Kidney tubule cell (primary cell): Measurements from ENCODE around the gene MBTPS1.
A peak's percentile ranks its signal among the peaks of the same experiment; 100 is the strongest.

Experiments used
- DNase-seq: peaks from one replicate; pipeline ENCODE4 v3.0.0-alpha.2; 2018; ENCODE audit warnings: low spot score

The MBTPS1 gene

DNA sequence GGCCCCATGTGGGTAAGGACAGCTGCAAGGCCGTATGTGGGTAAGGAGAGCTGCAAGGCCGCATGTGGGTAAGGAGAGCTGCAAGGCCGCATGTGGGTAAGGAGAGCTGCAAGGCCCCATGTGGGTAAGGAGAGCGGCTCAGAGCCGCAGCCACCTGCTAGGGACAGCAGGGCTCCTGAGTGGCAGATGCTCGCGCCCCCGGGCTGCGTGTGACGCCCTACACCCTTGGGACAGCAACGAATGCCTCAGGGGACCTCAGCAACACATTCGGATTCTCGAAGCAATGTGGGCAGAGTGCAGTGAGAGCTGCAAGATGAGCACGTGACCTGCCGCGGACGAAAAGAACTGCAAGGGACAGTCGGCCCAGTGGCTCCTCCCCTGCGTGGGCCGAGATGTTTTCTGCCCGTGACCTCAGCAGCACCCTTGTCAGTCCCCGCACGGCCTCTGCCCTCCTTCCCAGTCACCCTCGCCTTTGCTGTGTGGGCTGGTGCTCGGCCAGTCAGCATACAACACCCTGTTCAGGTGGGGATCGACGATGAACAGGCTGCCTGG lies 64.6 kb downstream of the MBTPS1 start:
- DNase-seq, result no peak

DNA sequence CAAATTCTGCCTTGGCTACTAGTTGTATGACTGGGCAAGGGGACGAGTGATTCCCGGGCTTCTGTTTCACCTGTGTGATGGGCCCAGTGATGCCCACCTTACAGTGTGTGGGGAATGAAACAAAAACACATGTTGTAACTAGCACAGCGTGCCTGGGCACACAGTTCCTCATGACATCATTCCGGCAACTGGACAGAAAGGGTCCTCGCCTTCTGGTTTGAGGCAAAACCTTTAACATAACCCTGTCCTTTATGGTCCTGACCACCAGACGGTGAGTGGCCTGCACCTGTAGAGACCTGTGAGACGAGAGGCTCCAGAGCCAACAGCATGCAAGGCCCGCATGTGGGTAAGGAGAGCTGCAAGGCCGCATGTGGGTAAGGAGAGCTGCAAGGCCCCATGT lies 66.4 kb downstream of the MBTPS1 start:
- no peak for DNase-seq

DNA sequence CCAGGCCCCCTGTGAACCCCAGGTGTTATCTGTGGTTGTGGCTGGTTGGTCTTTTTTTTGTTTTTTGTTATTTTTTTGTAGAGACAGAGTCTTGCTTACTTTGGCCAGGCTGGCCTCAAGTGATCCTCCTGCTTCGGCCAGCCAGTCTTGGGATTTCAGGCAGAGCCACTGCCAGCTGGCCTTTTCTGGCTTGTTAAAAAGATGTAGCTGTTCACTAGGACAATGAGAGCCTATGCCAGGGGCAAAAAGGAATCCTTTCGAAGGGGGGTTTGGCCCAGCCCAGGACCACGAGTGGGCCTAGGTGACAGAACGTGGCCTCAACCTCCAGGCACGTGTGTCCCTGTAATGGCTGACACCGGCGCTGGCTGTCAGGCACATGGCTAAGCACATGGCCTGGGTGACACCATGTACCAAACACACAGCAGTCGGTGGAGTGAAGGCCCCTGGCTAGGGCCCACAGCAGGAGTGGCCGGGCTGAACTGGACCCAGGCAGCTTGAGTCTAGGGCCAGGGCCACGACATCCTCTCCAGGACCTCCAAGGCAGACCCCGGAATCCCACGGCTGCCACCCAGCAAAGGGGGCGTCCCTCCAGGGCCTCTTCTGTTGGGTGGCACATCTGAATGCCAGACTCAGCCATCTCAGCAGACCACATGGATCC lies 67.2 kb downstream of the MBTPS1 start:
- no peak for DNase-seq

DNA sequence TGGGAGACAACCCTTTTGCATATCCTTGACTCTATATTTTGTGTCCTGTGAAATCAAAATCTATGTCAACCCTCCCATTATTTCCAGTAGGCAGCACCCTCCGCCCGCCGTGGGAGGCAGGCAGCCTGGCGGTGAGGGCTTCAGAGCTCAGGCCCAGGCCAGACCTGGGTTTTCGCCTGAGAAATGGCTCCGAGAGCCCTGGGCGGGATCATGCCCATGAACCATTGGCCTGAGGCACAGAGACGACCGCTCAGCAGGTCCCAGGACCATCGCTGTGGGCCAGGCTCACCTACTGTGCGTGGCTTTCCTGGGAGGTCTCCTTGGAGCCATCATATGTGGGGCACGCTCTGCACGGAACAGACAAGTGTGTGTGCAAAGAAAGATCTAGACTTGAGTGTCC lies 67.9 kb downstream of the MBTPS1 start:
- no peak for DNase-seq

DNA sequence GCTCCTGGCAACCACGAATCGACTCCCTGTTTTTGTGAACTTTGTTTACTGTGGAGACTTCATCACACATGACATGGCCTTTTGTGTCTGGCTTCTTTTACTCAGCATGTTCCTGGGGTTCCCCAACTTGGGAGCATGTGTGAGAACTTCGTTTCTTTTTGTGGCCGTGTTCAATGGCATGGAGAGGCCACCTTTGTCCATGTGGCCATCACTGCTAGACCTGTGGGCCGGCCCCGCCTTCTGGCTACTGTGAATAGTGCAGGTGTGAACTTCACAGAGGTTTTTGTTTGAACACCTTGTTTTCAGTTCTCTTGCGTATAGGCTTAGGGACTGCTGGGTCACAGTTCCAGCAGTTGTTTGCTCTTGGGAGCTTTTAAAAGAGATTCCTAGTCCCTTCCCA lies 68.5 kb downstream of the MBTPS1 start:
- DNase-seq, result peak; percentile 15

DNA sequence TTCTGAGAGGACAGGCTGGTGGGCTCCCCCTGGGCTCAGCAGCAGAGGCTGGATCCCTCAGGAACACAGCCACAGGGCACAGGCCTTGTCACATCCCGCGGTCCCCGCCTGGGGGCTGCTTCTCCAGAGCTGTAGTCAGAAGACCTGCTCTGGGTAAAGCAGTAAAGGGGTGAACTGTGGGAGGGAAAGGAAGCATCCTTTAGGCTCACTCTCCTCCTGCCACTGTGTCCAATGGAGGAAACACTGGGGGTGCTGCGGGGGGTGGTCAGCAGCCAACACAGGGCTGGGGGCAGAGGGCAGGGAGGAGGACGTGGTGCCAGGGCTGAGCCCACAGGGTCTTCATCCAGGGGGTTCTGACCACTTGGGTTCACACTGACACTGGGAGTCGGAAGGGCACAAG lies 69.1 kb downstream of the MBTPS1 start:
- DNase-seq, result no peak

DNA sequence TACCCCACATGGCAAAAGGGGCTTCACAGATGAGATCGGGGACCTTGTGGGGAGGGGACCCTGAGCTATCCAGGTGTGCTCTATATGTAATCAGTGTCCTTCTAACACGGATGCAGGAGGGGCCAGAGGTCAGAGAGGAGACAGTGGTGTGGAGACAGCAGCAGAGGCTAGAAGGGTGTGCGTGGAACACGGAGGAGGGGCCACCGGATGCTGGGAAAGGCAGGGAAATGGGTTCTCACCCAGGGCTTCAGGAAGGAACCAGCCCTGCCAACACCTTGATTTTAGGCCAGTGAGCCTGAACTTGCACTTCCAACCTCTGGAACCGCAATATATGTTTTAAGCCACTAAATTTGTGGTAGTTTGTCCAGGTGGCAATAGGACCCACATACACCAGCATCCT lies 69.5 kb downstream of the MBTPS1 start:
- DNase-seq, result no peak

DNA sequence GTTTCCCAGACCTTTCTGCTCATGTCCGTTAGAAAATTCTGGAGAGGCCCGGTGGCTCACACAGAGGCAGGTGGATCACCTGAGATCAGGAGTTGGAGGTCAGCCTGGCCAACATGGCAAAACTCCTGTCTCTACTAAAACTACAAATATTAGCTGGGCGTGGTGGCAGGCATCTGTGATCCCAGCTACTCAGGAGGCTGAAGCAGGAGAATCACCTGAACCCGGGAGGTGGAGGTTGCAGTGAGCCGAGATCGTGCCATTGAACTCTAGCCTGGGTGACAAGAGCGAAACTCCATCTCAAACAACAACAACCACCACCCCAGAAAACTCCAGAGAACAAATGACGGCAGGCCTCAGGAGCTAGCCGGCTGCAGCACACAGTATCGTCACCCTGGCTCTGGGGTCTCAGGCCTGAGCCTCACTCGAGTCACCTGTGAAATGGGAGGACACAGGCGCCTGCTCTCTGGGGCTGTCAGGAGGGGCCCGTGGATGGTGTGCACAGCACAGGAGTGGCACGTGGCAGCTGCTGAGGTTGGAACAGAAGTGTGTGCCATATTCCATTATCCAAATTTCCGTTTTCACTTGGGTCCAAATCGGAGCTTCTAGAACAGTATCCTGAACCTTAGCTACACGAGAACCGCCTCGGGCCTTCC lies 70.8 kb downstream of the MBTPS1 start:
- no peak for DNase-seq

DNA sequence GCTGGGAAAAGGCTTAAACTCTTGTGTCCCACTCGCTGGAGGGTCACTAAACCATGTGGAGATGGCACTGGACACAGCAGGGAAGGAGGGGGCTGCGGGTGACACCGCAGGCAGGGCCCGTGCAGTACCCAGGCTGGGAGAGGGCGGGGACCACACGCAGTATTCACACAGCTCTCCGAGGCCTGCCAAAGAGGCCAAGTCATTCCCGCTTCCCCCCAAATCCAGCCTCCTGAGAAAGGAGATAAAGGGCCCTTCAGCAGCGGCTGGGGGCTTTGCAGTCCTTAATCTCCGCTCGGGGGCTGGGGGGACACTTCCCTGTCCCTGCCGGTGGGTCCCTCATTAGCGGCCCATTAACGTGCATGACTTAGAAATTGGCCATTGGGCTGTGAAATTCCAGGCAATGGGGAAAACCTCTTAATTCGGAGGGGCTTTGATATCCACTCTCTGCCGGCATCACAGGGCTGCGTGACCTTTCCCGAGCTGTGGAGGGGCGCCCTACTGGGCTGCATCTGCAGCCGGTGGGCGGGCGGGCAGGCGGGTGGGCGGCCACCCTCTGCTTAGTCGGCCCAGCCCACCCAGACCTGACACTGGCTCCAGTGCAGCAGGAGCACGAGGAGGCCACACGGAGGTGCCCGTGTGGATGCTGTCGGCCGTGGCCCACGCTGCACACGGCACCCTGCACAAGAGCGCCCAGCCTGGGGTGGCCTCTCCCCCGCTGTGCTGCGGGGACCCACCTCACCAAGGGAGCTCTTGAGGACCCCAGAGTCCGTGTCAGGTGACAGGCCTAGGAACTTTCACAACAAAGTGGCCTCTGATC lies 71.5 kb downstream of the MBTPS1 start:
- DNase-seq, result no peak

DNA sequence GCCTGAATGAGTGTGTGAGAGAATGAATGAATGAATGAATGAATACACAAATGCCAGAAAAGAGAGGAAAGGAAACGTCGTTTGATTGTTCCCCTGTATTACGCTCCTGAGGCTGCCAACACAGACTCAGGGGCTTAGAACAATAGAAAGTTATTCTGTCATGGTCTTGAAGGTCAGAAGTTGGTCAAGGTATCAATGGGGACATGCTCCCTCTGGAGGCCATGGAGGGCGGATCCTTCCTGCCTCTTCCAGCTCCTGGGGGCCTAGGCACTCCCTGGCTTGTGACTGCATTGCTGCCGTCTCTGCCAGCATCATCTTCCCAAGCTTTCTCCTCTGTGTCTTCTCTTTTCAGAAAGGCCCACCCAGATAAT lies 72.6 kb downstream of the MBTPS1 start:
- peak; percentile 47 for DNase-seq

DNA sequence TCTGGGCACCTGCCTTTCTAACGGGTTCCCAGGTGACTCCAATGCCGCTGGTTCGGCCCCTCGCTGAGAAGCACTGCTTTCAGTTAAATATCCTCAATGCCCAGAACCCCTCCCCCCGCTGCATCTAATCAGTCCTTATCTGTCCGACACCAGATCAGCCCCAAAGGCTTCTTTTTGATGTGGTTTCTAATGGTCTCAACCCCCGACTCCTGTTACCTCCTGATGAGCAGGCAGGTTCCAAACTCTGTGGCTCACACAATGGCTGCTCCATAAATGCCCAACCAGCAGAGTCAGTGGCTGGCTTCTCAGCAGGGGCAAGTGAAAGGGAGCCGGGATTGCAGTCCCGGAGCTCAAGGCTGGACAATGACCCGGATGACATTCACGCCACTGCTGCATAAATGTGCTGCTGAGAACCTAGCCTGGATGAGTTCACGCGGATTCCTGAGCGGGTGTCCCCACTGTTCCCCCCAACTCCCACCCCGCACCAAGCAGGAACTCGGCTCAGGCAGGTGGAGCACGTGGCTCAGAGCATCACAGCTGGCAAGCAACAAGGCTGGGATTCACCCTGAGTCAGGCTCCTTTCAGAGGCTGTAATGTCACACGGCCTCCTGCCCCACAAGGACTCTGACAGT lies 73.1 kb downstream of the MBTPS1 start:
- peak; percentile 9 for DNase-seq

DNA sequence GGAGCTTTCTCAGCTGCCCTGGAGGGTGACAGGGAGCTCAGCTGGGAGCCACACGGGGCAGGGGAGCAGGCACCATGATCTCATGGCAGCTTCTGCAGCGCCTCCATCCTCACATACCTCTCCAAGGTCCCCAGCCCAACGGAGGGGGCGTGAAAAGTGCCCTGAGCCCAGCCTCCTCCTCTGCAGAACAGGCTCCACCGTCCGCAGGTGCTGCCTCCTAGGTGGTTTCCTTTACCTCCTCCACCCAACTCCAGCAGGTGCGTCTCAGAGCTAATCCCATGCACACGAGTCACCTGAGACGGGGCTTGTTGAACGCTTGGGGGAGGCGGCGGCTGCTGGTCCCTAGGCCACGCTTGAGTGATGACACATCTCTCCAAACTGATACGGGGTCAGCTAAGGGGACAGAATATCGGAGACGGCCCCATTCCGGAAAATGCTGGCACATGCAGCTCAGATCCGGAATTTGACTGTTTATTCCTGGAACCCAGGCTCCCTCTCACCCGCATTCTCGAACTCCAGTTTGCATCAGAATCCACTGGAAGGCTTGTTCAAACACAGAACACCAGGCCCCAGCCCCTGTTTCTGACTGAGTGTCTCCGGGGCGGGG lies 73.8 kb downstream of the MBTPS1 start:
- peak; percentile 13 for DNase-seq

DNA sequence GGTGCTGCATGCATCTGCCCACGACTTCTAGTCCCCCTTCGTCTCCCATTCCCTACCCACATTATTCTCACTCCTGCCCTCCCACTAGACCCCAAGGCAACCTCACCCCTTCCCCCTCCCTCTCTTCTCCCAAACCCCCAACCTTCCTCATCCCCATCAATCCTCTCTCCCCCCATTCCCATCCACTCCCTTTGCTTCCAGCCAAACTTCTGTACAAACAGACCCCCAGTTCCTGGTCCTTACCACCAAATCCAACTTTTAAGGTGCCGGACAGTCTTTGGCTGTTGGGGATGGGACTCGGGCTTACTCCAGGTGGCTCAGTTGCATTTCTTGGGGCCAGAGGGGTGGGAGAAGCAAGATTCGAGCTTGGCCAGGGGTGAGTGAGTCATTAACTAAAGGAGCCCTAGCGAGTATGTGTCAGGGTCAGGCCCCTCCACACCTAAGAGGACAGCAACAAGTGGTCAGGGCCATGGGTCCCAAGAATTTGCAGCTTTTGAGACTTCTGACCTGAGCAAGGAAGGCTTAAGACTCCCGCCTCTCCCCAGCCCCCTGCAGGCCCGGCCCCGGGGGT lies 74.3 kb downstream of the MBTPS1 start, which contains the start of gene SLC38A8:
TSS of gene SLC38A8 (minus strand) at position 488 of the 571 bp plus-strand sequence. CDS start 638 bp downstream, outside the sequence.
- no peak for DNase-seq

DNA sequence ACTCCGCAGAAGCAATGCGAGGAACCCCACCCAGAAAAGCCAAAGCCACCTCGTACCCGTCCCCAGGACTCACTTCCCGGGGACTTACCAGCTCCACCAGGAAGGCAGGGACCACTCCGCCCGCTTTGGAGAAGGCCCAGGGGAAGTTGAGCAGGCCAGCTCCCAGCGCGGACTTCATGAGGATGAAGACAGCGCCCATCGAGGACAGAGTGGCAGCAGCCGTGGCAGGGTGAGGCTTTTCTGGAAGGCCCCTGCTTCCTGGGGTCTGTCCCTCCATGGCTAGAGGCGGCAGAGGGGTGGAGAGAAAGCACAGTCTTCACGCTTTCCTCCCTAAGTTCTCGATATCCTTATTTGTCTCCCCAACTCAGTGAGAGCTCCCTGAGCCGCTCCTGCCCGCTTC lies 74.9 kb downstream of the MBTPS1 start:
- DNase-seq, result no peak

DNA sequence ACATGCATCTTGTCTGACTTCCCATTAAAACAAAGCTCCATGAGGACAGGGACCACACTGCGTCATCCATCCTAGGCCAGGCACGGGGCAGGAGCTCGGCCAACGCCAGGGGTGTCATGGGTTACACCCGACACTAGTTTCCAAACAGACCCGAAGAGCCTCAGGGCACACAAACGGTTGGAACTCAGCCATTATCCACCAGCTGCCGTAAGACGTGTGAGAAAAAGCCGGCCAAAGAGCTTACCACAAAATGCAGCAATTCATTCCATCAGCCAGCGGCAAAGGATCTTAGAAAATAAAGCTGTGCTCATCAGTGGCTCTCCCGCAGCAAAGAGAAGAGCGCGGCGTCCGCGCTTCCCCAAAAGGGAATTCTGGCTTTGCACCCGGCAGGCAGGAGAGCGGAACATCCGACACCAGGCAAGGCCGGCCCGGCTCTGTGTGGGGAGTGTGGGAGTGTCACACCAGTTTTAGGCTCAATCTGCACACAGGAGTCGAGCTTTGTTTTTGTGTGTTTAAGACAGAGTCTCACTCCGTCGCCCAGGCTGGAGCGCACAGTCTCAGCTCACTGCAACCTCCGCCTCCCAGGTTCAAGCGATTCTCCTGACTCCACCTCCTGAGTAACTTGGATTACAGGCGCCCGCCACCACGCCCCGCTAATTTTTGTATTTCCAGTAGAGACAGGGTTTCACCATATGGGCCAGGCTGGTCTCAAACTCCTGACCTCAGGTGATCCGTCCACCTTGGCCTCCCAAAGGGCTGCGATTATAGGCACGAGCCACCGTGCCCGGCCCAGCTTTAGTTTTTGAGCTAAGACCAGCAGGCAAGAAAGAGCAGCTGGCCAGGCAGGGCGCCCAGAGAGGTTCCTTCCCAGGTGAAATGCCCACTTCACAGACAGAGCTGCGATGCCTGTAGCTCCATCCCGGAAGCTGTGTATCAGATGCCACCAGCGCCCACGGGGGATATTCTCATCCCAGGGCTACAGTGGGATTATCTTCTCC lies 75.6 kb downstream of the MBTPS1 start:
- DNase-seq, result no peak

DNA sequence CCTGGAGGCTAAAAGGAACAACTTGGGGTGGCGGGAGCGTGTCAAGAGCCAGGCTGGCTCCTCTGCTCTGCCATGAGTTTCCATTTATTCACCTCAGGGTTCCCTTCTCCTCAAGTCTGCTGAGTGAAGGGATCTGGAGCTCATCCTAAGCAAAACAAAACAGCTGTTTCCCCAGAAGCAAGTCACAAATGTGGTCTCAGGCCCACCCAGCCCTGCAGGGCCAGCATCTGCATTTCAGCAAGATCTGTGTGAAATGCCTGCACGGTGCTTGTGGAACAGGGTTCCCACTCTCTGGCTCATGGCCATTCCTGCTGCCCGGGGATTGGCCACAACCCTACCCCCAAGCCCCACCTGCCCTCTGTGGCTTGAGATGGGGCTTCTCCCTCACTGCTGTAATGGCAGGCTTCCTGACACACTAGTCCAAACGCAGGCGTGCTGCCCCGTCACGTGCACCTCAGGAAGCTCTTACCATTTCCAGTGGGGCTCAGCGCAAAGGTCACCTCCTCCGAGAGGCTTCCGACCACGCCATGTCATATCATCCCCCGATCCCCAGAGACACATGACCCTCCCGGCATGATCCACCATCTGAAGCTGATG lies 76.4 kb downstream of the MBTPS1 start:
- no peak for DNase-seq

DNA sequence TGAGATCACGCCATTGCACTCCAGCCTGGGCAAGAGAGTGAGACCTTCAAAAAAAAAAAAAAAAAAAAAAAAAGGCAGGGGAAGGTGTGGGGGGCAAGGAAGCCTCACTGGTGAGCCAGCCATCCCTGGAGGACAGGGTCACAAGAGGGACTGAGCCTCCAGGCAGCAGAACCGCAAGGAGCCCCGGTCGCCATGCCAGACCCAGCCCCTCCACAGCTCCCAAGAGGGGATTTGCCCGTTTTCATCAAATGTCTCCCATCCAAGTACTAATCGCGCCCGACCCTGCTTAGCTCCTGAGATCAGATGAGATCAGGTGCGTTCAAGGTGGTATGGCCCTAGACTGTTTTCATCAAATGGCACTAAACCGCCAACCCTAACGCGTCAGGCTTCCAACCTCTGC lies 77.0 kb downstream of the MBTPS1 start:
- DNase-seq, result no peak

DNA sequence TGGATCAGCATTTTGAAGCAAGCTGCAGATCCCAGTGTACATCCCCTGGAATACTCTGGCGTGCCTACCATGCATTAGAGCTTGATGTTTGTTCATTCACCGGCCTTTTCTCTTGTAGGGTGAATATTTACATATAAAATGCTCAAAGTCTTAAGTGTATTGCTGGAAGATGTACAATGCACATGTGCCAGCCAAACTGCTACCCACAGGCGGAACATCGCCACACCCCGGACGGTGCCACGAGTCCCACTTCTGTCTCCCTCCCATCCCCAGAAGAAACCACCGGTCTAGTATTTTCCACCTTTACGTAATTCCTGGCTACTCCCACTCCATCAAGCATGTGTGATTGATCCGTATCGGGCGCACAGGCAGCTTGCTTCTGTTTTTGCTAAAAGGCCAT lies 78.3 kb downstream of the MBTPS1 start:
- DNase-seq, result no peak

DNA sequence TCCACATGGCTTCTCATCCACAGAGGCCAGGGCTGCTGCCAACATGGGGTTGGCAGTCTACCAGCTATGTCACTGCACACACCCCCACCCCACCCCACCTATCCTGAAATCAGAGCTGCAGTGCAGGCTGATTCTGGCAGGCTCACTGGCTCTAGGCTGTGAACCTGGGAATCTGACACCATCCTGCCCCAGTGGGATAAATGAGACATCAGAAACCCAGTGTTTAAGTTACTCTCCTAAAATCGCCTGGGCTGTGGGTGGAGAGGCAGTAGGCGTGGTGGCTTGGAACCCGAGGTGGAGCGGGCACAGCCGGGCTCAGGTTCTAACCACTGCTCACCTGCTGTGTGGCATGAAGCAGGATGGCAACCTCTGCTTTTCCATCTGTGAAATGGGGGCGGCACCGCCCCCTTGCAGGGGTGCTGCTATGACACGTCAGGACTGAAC lies 79.7 kb downstream of the MBTPS1 start:
- no peak for DNase-seq

DNA sequence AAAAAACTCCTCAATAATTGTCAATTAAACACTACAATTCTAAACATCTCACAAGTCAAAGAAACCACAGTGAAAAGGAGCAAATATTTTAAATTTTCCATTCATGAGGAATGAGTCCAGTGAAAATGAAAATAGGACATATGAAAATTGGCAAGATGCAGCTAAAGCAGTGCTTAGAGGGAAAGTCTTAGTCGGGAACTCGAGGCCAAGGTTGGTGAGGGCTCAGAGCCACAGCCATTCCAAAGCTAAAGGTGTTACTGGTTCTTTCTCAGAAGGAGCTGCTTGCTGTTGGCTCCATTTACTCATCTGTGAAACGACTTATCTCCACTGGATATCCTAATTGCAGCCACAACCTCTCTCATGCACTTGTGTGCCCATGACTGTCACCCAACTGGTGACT lies 80.6 kb downstream of the MBTPS1 start:
- DNase-seq, result no peak
